ENCODE measurements around the gene RPS6KB2. TPM values are rescaled to one million over a fixed set of nuclear protein-coding genes. Genes with fewer than 3 reads are reported as not detected.

The RPS6KB2 gene
- total and polyA plus RNA-seq, 9 of the 15 experiments (the other 6 are each of a cell fraction or from before 2014, with no cell fraction given), result 0.42 to 122 (median 82.6) TPM

DNA sequence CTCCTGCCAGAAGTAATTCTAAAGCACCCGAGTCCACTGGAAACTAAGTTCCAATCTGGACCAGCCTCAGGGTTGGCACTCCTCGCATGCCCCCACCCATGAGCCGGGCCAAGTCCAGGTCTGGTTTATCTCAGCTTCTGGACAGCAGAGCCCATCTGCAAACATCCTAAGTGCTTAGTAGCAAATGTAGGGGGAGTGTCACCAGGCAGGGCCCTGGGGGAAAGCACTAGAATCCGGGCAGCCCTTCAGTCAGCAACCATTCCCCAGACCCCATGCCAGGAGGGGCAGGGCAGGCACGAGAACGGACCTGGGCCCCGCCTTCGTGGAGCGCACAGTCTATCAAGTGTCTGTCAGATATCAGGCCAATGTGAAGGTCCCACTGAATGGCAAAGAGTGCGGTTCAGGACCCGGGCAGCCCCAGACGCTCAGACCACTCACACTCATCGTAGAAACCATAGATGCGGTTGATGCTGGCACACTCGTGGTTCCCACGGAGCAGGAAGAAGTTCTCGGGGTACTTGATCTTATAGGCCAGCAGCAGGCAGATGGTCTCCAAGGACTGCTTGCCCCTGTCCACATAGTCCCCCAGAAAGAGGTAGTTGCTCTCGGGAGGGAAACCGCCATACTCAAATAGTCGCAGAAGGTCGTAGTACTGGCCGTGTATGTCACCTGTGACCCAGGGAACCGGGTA lies 27.9 kb upstream of the RPS6KB2 start:
- no peak for ATAC-seq
- H3K79me2 ChIP-seq (ENCODE audit: control insufficient read depth, insufficient read depth, low read length), result peaks cover 23% of the 10 kb centered on the region

More for the DNA sequence above, 27.9 kb upstream of the RPS6KB2 start:
- peak in 1 of 4 experiments; percentile 6 for DNase-seq (ENCODE audit: extremely low read depth in 1 of 4, low spot score in 3 of 4)
- no peak overlapping the region for H2AFZ ChIP-seq (ENCODE audit: low read depth, low read length)
- no peaks in the 10 kb centered on the region for H3K9me1 ChIP-seq (ENCODE audit: control insufficient read depth, insufficient read depth, low read length)
- peak overlapping the region; percentile 95 for H3K27ac ChIP-seq (ENCODE audit: extremely low read depth, low read depth, low read length)
- H3K9me3 ChIP-seq (replicated peaks; ENCODE audit: control insufficient read depth, insufficient read depth, low read depth, low read length), result no peaks in the 10 kb centered on the region
- no peaks in the 10 kb centered on the region for H3K27me3 ChIP-seq (ENCODE audit: control insufficient read depth in 2 of 2, insufficient read depth in 2 of 2, low read length in 2 of 2)
- in situ Hi-C loops (cut with MboI), result no loop called here
- CTCF ChIA-PET (ENCODE audit: low intra/inter-chr PET ratio), result interaction anchor here (1.2 kb wide), 1 partner anchor 106 kb away, joined by 4 read pairs; no protein-coding TSS in a partner anchor
- H3K4me2 ChIP-seq (ENCODE audit: insufficient read depth, low read length), result peak overlapping the region; percentile 84
- POLR2A ChIA-PET, result interaction anchor here (1.0 to 2.2 kb wide), 7 partner anchors 8 to 184 kb away, joined by 4 to 19 read pairs (median 7); partner anchors contain the start of genes CDK2AP2, GSTP1 and RAD9A
- no peak for FAIRE-seq
- peak overlapping the region; percentile 95 to 96 for H3K9ac ChIP-seq (ENCODE audit: insufficient read depth in 1 of 2, low read depth in 2 of 2, low read length in 2 of 2)
- H4K20me1 ChIP-seq (replicated peaks; ENCODE audit: control insufficient read depth, insufficient read depth, low read length), result 0 out of 2 replicates have a peak, but pooled peaks cover 4% of the 10 kb centered on the region
- intact Hi-C loops (cut with micrococcal nuclease), result loop anchor here (2.0 to 5.0 kb wide), 3 partner anchors 82 to 182 kb away; partner anchors contain the start of genes AIP and GSTP1
- peaks cover 26 to 92% of the 10 kb centered on the region in 2 experiments for H3K4me1 ChIP-seq (replicated peaks in 1 of 2; ENCODE audit: control insufficient read depth in 2 of 2, insufficient read depth in 2 of 2, low read length in 2 of 2)
- 0 out of 2 replicates have a peak, but pooled peaks have one; percentile 24 for TF ChIP-seq ZNF431 (CRISPR knock-in tag; IDR thresholded peaks at IDR 0.05)
- TF ChIP-seq CSDE1 (IDR thresholded peaks at IDR 0.05), result no peak
- TF ChIP-seq POLR2G (IDR thresholded peaks at IDR 0.05; ENCODE audit: low read depth, low read length), result peak; percentile 38; the same call in 1 of the 2 replicates
- no peak for TF ChIP-seq MAFG (tag; conservative IDR thresholded peaks at IDR 0.05)
- TF ChIP-seq FOXK1 (CRISPR knock-in tag; IDR thresholded peaks at IDR 0.05; ENCODE audit: borderline replicate concordance), result 0 out of 2 replicates have a peak, but pooled peaks have one; percentile 6
- TF ChIP-seq, protein P1, sequence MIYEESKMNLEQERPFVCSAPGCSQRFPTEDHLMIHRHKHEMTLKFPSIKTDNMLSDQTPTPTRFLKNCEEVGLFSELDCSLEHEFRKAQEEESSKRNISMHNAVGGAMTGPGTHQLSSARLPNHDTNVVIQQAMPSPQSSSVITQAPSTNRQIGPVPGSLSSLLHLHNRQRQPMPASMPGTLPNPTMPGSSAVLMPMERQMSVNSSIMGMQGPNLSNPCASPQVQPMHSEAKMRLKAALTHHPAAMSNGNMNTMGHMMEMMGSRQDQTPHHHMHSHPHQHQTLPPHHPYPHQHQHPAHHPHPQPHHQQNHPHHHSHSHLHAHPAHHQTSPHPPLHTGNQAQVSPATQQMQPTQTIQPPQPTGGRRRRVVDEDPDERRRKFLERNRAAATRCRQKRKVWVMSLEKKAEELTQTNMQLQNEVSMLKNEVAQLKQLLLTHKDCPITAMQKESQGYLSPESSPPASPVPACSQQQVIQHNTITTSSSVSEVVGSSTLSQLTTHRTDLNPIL (CRISPR knock-in tag; IDR thresholded peaks at IDR 0.05), result no peak
- TF ChIP-seq, protein P2, sequence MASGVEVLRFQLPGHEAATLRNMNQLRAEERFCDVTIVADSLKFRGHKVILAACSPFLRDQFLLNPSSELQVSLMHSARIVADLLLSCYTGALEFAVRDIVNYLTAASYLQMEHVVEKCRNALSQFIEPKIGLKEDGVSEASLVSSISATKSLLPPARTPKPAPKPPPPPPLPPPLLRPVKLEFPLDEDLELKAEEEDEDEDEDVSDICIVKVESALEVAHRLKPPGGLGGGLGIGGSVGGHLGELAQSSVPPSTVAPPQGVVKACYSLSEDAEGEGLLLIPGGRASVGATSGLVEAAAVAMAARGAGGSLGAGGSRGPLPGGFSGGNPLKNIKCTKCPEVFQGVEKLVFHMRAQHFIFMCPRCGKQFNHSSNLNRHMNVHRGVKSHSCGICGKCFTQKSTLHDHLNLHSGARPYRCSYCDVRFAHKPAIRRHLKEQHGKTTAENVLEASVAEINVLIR (CRISPR knock-in tag; IDR thresholded peaks at IDR 0.05), result no peak
- WGBS (ENCODE audit: insufficient coverage, low coverage, missing lambda C conversion rate), result 51% methylated on average over 22 of the region's 23 CpGs
- BruUV-seq (replicated peaks), result no TSS peak
- peaks cover 52% of the 10 kb centered on the region for H3K36me3 ChIP-seq (ENCODE audit: control insufficient read depth, insufficient read depth, low read length)
- peak overlapping the region; percentile 91 for H3K4me3 ChIP-seq

All from K562 (cell line).